Esophagus muscularis mucosa (tissue), 4 donors: ENCODE data around the gene PHACTR4. TPM values are rescaled to one million over a fixed set of nuclear protein-coding genes. Genes with fewer than 3 reads are reported as not detected.

Source experiments
- DNase-seq: peaks from one replicate; pipeline ENCODE4 v3.0.0-alpha.2; 2017; ENCODE audit errors: extremely low spot score
- H3K27ac ChIP-seq, 4 donors: fragments of 200-600 bp; sonication (generic); replicated peaks in 1 of 4; 1 replicate in 3 of 4; 2 replicates in 1 of 4; pipeline ENCODE4 v1.5.1; 2016 to 2019; ENCODE audit warnings: mild to moderate bottlenecking in 1 of 4
- H3K27me3 ChIP-seq, 4 donors: fragments of 200-600 bp; sonication (generic); one replicate each; pipeline versions ENCODE4 v1.5.1 to v1.6.0; 2016 to 2019
- H3K36me3 ChIP-seq, 4 donors: fragments of 200-600 bp; sonication (generic); one replicate each; pipeline ENCODE4 v1.5.1; 2016 to 2019
- H3K4me1 ChIP-seq, 4 donors: fragments of 200-600 bp; sonication (generic); one replicate each; pipeline ENCODE4 v1.5.1; 2016 to 2019
- H3K4me3 ChIP-seq, 4 donors: fragments of 200-600 bp; sonication (generic); 1 replicate in 2 of 4; 2 replicates in 2 of 4; pipeline ENCODE4 v1.5.1; 2016 to 2019; ENCODE audit warnings: mild to moderate bottlenecking in 4 of 4, moderate library complexity in 1 of 4
- H3K9me3 ChIP-seq, 4 donors: fragments of 200-600 bp; sonication (generic); 1 replicate in 3 of 4; 2 replicates in 1 of 4; pipeline ENCODE4 v1.5.1; 2016 to 2019
- CTCF ChIP-seq, 3 experiments: fragments of 200-600 bp in 2 of 3; fragments of 450-650 bp in 1 of 3; sonication (generic) in 2 of 3; IDR thresholded peaks; one replicate each; pipeline ENCODE4 v1.5.1; 2017 to 2019; ENCODE audit warnings: antibody characterized with exemption in 3 of 3, mild to moderate bottlenecking in 2 of 3, moderate library complexity in 1 of 3
- EP300 ChIP-seq: sonication (generic); formaldehyde crosslinking; IDR thresholded peaks from one replicate; pipeline ENCODE4 v1.6.1; 2017; ENCODE audit warnings: antibody characterized with exemption
- POLR2A ChIP-seq: fragments of 450-650 bp; IDR thresholded peaks from one replicate; pipeline ENCODE4 v1.6.1; 2017; ENCODE audit warnings: antibody characterized with exemption, moderate library complexity, mild to moderate bottlenecking, low read depth
- POLR2AphosphoS5 ChIP-seq, 2 donors: sonication (generic); formaldehyde crosslinking; IDR thresholded peaks; one replicate each; pipeline ENCODE4 v1.6.1; 2017; ENCODE audit warnings: antibody characterized with exemption in 2 of 2
- WGBS: methylation state at CpG from one replicate; pipeline ENCODE4 v1.1.5; 2018; 5-methylcytosine and 5-hydroxymethylcytosine counted together
- intact Hi-C: fragments of 100-400 bp; cut with DNase I; formaldehyde crosslinking; loops from one replicate; pipeline ENCODE4 v1.15.1; 2023
- total RNA-seq, 4 donors: library from RNA; depleted of rRNA; stranded (reverse); fragments of >200 nt; gene quantifications; one replicate each; pipeline versions ENCODE4 v1.1.0 to v1.2.1, GENCODE V29; 2016

The PHACTR4 gene
- total RNA-seq, 4 donors from 2014 or later, result 21.0 to 32.4 (median 27.7) TPM

GRCh38 chr1:28505406-28506187, 136.1 kb downstream of the PHACTR4 start, which contains the start of gene RCC1:
Gene RCC1, plus strand, starts transcription at chr1:28506043. Its CDS starts 23,824 bp downstream, at chr1:28529867.
- H3K4me3 ChIP-seq, result peak within 1 kb of the TSS; percentile 64 to 73 (median 68)
- peaks cover 32 to 49% (median 41%) of the 10 kb centered on the region in 4 donors for H3K4me1 ChIP-seq
- H3K9me3 ChIP-seq, result no peaks in the 10 kb centered on the region
- WGBS, result 4% methylated on average over 37 of the region's 41 CpGs
- TF ChIP-seq POLR2AphosphoS5 (IDR thresholded peaks at IDR 0.05) (peak; percentile 98 to 99), CTCF (IDR thresholded peaks at IDR 0.05) (peak in 1 of 3 experiments; percentile 22), POLR2A (peak; percentile 96), EP300 (no peak)
- DNase-seq, result peak; percentile 99
- H3K27me3 ChIP-seq, result no peaks in the 10 kb centered on the region
- H3K27ac ChIP-seq, result peak within 1 kb of the TSS; percentile 84 to 91 (median 88)
- H3K36me3 ChIP-seq, result peaks cover 25 to 31% (median 27%) of the 10 kb centered on the region in 4 donors
- intact Hi-C loops, result loop anchor here (5.0 kb wide), 1 partner anchor 232 kb away; the partner anchor contains the start of gene YTHDF2

GRCh38 chr1:28506907-28507246, 137.3 kb downstream of the PHACTR4 start:
- Histone ChIP-seq H3K27ac (peak overlapping the region; percentile 84 to 91 (median 88)), H3K9me3 (no peaks in the 10 kb centered on the region), H3K4me3 (peak overlapping the region; percentile 64 to 73 (median 68)), H3K27me3 (no peaks in the 10 kb centered on the region), H3K4me1 (peaks cover 32 to 62% (median 51%) of the 10 kb centered on the region in 4 donors), H3K36me3 (peaks cover 34 to 43% (median 40%) of the 10 kb centered on the region in 4 donors)
- no peak for DNase-seq
- no peak for TF ChIP-seq CTCF (IDR thresholded peaks at IDR 0.05)
- TF ChIP-seq EP300, result no peak
- TF ChIP-seq POLR2AphosphoS5 (IDR thresholded peaks at IDR 0.05), result no peak
- no peak for TF ChIP-seq POLR2A
- WGBS, result under 1% methylated on average over 14 of the region's 14 CpGs
- intact Hi-C loops, result loop anchor here (5.0 kb wide), 1 partner anchor 230 kb away; the partner anchor contains the start of gene YTHDF2

- TF ChIP-seq POLR2AphosphoS5 (IDR thresholded peaks at IDR 0.05) (no peak), POLR2A (no peak), EP300 (no peak), CTCF (IDR thresholded peaks at IDR 0.05) (no peak)
- H3K4me1 ChIP-seq, result peaks cover 32 to 65% (median 55%) of the 10 kb centered on the region in 4 donors
- no peak for DNase-seq
- no peaks in the 10 kb centered on the region for H3K9me3 ChIP-seq
- 10% methylated on average over 11 of the region's 11 CpGs for whole genome bisulfite sequencing
- peak overlapping the region; percentile 64 to 73 (median 68) for H3K4me3 ChIP-seq
- intact Hi-C loops, result loop anchor here (5.0 kb wide), 1 partner anchor 230 kb away; the partner anchor contains the start of gene YTHDF2
- peak overlapping the region; percentile 84 to 91 (median 88) for H3K27ac ChIP-seq
- H3K36me3 ChIP-seq, result peaks cover 34 to 47% (median 44%) of the 10 kb centered on the region in 4 donors
- no peaks in the 10 kb centered on the region for H3K27me3 ChIP-seq
Observed at GRCh38 chr1:28507247-28507645, 137.7 kb downstream of the PHACTR4 start.

- DNase-seq, result no peak
- Histone ChIP-seq H3K27me3 (no peaks in the 10 kb centered on the region), H3K27ac (peak overlapping the region; percentile 84 to 91 (median 88)), H3K36me3 (peaks cover 34 to 53% (median 50%) of the 10 kb centered on the region in 4 donors), H3K4me1 (peaks cover 32 to 71% (median 56%) of the 10 kb centered on the region in 4 donors), H3K4me3 (peak overlapping the region; percentile 64 to 73 (median 68)), H3K9me3 (no peaks in the 10 kb centered on the region)
- intact Hi-C loops, result loop anchor here (5.0 kb wide), 1 partner anchor 229 kb away; the partner anchor contains the start of gene YTHDF2
- no peak for TF ChIP-seq EP300
- no peak for TF ChIP-seq POLR2A
- no peak for TF ChIP-seq POLR2AphosphoS5 (IDR thresholded peaks at IDR 0.05)
- TF ChIP-seq CTCF (IDR thresholded peaks at IDR 0.05), result no peak
- WGBS, result 44% methylated on average over 10 of the region's 10 CpGs
Observed at GRCh38 chr1:28507646-28508434, 138.3 kb downstream of the PHACTR4 start.
